NT2/D1 (cell line): ENCODE results near the gene DCDC2.

Experiments used
- SUZ12 ChIP-seq: IDR thresholded peaks from 2 replicates; pipeline ENCODE4 v1.6.1; 2011; ENCODE audit not compliant: insufficient read length, insufficient read depth; ENCODE audit errors: extremely low read depth
- YY1 ChIP-seq: IDR thresholded peaks from 2 replicates; pipeline ENCODE4 v1.6.1; 2011; ENCODE audit not compliant: insufficient read length, insufficient read depth
- ZNF274 ChIP-seq: IDR thresholded peaks from 2 replicates; pipeline ENCODE4 v1.6.1; 2011; ENCODE audit warnings: mild to moderate bottlenecking, low read depth, low read length

DNA sequence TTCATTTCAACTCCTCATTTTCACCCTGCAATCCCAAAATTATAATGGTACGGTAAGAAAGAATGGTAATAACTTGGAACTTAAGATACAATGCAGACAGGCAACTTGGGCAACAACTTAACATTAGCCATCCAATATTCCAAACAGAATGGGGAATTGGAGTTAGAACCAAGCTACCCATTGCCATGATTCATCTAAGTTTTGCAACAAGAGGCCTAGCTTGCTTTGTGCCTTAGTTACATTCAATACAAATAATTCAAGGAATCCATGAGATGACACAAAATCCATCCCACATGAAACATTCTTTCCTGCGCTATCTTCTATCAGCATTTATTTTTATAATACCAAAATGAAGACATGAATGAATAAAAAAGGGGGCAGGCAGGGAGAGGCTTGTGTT lies 28.4 kb downstream of the DCDC2 start:
- TF ChIP-seq ZNF274: no peak
- TF ChIP-seq SUZ12: no peak
- TF ChIP-seq YY1: no peak
